Measurements from ENCODE around the gene RGMA.

Gene RGMA

DNA sequence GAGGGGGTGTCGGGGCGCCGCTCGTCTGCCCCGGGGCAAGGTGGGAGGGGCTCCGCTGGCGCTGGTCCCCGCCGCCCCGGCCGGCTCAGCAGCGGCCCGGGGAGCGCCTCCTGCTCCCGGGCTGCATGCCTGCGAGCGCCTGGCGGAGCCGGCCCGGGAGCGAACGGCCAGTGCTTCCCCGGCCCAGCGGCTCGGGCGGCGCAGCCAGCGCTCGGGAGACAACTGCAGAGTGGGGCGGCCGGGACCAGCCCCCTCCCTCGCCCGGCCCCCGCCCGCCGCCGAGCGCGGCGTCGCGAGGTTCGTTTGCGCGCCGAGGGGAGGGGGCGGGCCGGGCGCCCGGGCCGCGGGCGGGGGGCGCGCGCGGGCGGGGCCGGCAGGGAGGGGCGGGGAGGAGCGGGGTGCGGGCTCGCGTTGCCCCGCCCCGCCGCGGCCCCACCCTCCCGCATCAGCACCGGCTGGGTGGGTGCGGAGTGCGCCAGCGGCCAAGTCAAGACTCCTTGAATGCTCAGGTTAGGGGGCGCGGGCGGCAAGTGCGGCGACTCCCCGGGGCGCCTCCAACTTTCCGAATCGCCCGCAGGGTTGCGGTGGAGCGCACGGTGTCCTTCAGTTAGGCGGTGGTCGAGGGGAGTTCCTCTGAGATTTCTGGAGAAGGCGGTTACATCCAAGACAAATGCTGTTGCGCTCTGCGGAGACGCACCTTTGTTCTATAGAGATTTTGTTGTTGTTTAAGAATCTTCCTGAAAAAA, at the start of gene RGMA:
TSS of gene RGMA (minus strand) at position 231 of the 746 bp plus-strand sequence. CDS start 279 bp downstream, outside the sequence.
- no peak within 1 kb of the TSS for H3K4me3 ChIP-seq (ENCODE audit: low read depth, low read length)
- no peak for TF ChIP-seq CTCF (IDR thresholded peaks at IDR 0.05; ENCODE audit: low read depth, low read length, missing control alignments)
- no peak for DNase-seq (ENCODE audit: low read depth)

- TF ChIP-seq CTCF (IDR thresholded peaks at IDR 0.05; ENCODE audit: low read depth, low read length, missing control alignments), result no peak
- DNase-seq (ENCODE audit: low read depth), result no peak
- no peak overlapping the region for H3K4me3 ChIP-seq (ENCODE audit: low read depth, low read length)
These were observed 47.6 kb upstream of the RGMA start for GRCh38 chr15:93136606-93137005.

DNA sequence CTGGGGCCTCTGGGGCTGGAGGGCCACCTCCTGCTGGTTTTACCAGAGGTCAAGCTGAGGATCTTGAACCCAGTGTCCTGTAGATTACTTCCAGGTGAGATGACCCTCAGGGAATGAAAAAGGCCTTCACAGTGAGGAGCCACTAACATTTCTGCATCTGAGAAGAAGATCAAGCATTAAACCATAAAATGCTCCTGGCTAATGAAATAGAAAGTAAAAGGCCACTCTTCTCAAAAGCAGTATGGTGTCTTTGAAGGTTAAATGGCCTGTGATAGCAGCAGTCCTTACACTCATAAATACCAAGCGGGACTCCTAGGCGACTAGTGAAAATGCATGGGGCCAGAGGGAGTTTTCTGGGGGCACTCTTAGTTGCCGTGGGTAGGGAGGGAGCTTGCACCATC, 47.0 kb upstream of the RGMA start:
- no peak for TF ChIP-seq CTCF (IDR thresholded peaks at IDR 0.05; ENCODE audit: low read depth, low read length, missing control alignments)
- H3K4me3 ChIP-seq (ENCODE audit: low read depth, low read length), result no peak overlapping the region
- no peak for DNase-seq (ENCODE audit: low read depth)

- no peak overlapping the region for H3K4me3 ChIP-seq (ENCODE audit: low read depth, low read length)
- no peak for TF ChIP-seq CTCF (IDR thresholded peaks at IDR 0.05; ENCODE audit: low read depth, low read length, missing control alignments)
- DNase-seq (ENCODE audit: low read depth), result no peak
These were observed 46.4 kb upstream of the RGMA start for GRCh38 chr15:93135459-93135858.

DNA sequence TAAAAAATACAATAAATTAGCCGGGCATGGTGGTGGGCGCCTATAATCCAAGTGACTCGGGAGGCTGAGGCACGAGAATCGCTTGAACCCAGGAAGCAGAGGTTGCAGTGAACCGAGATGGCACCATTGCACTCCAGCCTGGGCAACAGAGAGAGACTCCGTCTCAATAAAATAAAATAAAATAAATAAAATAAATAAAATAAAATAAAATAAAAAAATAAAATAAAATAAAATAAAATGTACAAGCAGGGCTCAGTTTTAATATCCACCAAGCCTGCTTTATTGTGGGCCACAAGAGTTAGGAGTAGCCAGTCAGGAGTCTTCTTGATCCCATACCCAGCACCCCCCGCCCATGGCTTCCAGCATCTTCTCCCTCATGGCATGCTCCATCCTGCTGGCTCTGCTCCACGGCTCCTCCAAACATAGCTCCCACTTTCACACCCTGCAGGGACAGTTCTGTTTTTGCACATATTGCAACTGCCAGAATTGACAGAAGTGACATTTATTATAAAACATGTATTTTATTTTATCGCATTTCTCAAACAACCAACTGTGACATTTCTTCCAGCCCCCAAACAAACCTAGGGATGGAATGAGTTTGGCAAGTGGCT, 42.6 kb upstream of the RGMA start:
- TF ChIP-seq CTCF (IDR thresholded peaks at IDR 0.05; ENCODE audit: low read depth, low read length, missing control alignments), result no peak
- H3K4me3 ChIP-seq (ENCODE audit: low read depth, low read length), result no peak overlapping the region
- no peak for DNase-seq (ENCODE audit: low read depth)

- TF ChIP-seq CTCF (IDR thresholded peaks at IDR 0.05; ENCODE audit: low read depth, low read length, missing control alignments), result no peak
- DNase-seq (ENCODE audit: low read depth), result no peak
- H3K4me3 ChIP-seq (ENCODE audit: low read depth, low read length), result no peak overlapping the region
These were observed 40.9 kb upstream of the RGMA start for GRCh38 chr15:93129702-93130488.

Measured in GM12864 (cell line).